GOT3 (cell line): ENCODE data around the gene MRPL58.
A peak's percentile ranks its signal among the peaks of the same experiment; 100 is the strongest.
"Not testable (repeated sequence)": the region's sequence is repeated elsewhere in the genome, so short reads cannot be mapped to it uniquely, and the experiment has no call there.

Source experiments
- DNase-seq: peaks from one replicate; lab custom pipeline; 2025; ENCODE audit warnings: mixed read lengths; lab: John Stamatoyannopoulos, UW

MRPL58 gene

GRCh38 chr17:74987418-74987908, 25.0 kb upstream of the MRPL58 start, which contains the start of gene CDR2L:
TSS of gene CDR2L (plus strand) at chr17:74987632. CDS start at chr17:74988044, 412 bp downstream.
- DNase-seq, result peak; percentile 70

GRCh38 chr17:74987909-74988711, 24.4 kb upstream of the MRPL58 start:
- DNase-seq, result peak; percentile 32

- DNase-seq, result no peak
Measured at GRCh38 chr17:74990581-74991105, 21.8 kb upstream of the MRPL58 start.

- DNase-seq, result no peak
Measured at GRCh38 chr17:74992223-74992622, 20.2 kb upstream of the MRPL58 start.

- no peak for DNase-seq
Measured at GRCh38 chr17:74994440-74994839, 18.0 kb upstream of the MRPL58 start.

- DNase-seq, result no peak
Measured at GRCh38 chr17:74995847-74996246, 16.6 kb upstream of the MRPL58 start.

- DNase-seq, result no peak
Measured at GRCh38 chr17:74998783-74999182, 13.7 kb upstream of the MRPL58 start.

- no peak for DNase-seq
Measured at GRCh38 chr17:74999523-74999922, 12.9 kb upstream of the MRPL58 start.

- no peak for DNase-seq
Measured at GRCh38 chr17:75001915-75002843, 10.3 kb upstream of the MRPL58 start.

GRCh38 chr17:75003070-75003956, 9.2 kb upstream of the MRPL58 start:
- DNase-seq, result no peak

GRCh38 chr17:75003957-75004355, 8.5 kb upstream of the MRPL58 start:
- no peak for DNase-seq

GRCh38 chr17:75004371-75004770, 8.1 kb upstream of the MRPL58 start:
- no peak for DNase-seq

- no peak for DNase-seq
Measured at GRCh38 chr17:75005291-75005690, 7.2 kb upstream of the MRPL58 start.

- not testable (repeated sequence) for DNase-seq
Measured at GRCh38 chr17:75006084-75006483, 6.4 kb upstream of the MRPL58 start.

GRCh38 chr17:75006653-75007052, 5.8 kb upstream of the MRPL58 start:
- no peak for DNase-seq

GRCh38 chr17:75008373-75008772, 4.1 kb upstream of the MRPL58 start:
- DNase-seq, result no peak

- no peak for DNase-seq
Measured at GRCh38 chr17:75009139-75009724, 3.2 kb upstream of the MRPL58 start.

- no peak for DNase-seq
Measured at GRCh38 chr17:75010683-75011400, 1.6 kb upstream of the MRPL58 start.

- DNase-seq, result no peak
Measured at GRCh38 chr17:75011401-75012095, 922 bp upstream of the MRPL58 start.

- DNase-seq, result no peak
Measured at GRCh38 chr17:75012096-75012345, 449 bp upstream of the MRPL58 start.
